ENCODE results near the gene YBX3.

DNA sequence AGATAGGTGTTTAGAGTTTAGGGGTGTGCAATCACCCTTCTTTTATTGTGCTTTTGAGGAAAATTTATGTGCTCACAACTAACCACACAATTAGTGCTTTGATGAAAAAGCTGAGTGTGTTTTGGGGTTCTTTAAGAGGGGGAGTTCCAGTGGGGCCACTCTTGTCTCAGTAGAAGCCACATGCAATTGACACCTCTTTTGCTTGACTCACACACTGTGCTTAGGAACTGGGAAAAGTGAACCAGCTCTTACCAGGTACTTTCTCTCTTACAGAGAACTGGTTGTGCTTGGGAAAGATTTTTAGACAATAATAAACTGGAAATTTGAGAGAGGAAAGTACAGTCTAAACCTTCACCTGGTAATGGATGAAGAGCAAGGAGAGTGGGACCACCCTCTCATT, 12.3 kb upstream of the YBX3 start:
- TF ChIP-seq POLR2A (IDR thresholded peaks at IDR 0.05) (no peak), CTCF (IDR thresholded peaks at IDR 0.05) (no peak), EP300 (IDR thresholded peaks at IDR 0.05) (no peak)
